ENCODE data around the gene CNST. TPM values are rescaled to one million over a fixed set of nuclear protein-coding genes. Genes with fewer than 3 reads are reported as not detected.

The CNST gene
- total RNA-seq, 1 experiment from 2014 or later: 9.1 TPM

GRCh38 chr1:246577082-246577719 is 10.9 kb downstream of the CNST start:
- ChIA-PET POLR2A (ENCODE audit: unreplicated experiment) (no interaction called here), CTCF (no interaction called here)
- BruUV-seq (replicated peaks): no TSS peak
- Histone ChIP-seq H3K9me3 (ENCODE audit: insufficient read depth, low read depth) (no peaks in the 10 kb centered on the region), H3K9me2 (ENCODE audit: insufficient read depth) (no peaks in the 10 kb centered on the region), H3K27me3 (ENCODE audit: insufficient read depth, low read depth) (no peaks in the 10 kb centered on the region), H3K4me2 (no peak overlapping the region), H3K36me3 (ENCODE audit: low read depth) (no peaks in the 10 kb centered on the region), H4K20me1 (ENCODE audit: insufficient read depth) (no peaks in the 10 kb centered on the region; the same call in 1 of the 2 replicates), H3K4me1 (replicated peaks; ENCODE audit: insufficient read depth) (no peaks in the 10 kb centered on the region), H3K4me3 (no peak overlapping the region), H3F3A (ENCODE audit: insufficient read depth, low read depth) (no peaks in the 10 kb centered on the region), H2AFZ (no peak overlapping the region), H3K27ac (no peak overlapping the region), H3K79me2 (ENCODE audit: low read depth) (no peaks in the 10 kb centered on the region)
- TF ChIP-seq EZH2 (IDR thresholded peaks at IDR 0.05; ENCODE audit: low read depth) (no peak), CTCF (conservative IDR thresholded peaks at IDR 0.05) (no peak)
- no peak for DNase-seq
- intact Hi-C loops (cut with micrococcal nuclease; ENCODE audit: unreplicated experiment): no loop called here

- Histone ChIP-seq H3K79me2 (ENCODE audit: low read depth) (no peaks in the 10 kb centered on the region), H3F3A (ENCODE audit: insufficient read depth, low read depth) (no peaks in the 10 kb centered on the region), H3K4me2 (no peak overlapping the region), H3K9me3 (ENCODE audit: insufficient read depth, low read depth) (no peaks in the 10 kb centered on the region), H3K27me3 (ENCODE audit: insufficient read depth, low read depth) (no peaks in the 10 kb centered on the region), H3K4me3 (no peak overlapping the region), H3K36me3 (ENCODE audit: low read depth) (no peaks in the 10 kb centered on the region), H4K20me1 (ENCODE audit: insufficient read depth) (no peaks in the 10 kb centered on the region; the same call in 1 of the 2 replicates), H3K27ac (no peak overlapping the region), H2AFZ (no peak overlapping the region), H3K4me1 (replicated peaks; ENCODE audit: insufficient read depth) (no peaks in the 10 kb centered on the region), H3K9me2 (ENCODE audit: insufficient read depth) (no peaks in the 10 kb centered on the region)
- intact Hi-C loops (cut with micrococcal nuclease; ENCODE audit: unreplicated experiment): no loop called here
- ChIA-PET CTCF (no interaction called here), POLR2A (ENCODE audit: unreplicated experiment) (no interaction called here)
- no peak for TF ChIP-seq EZH2 (IDR thresholded peaks at IDR 0.05; ENCODE audit: low read depth)
- no peak for TF ChIP-seq CTCF (conservative IDR thresholded peaks at IDR 0.05)
- no peak for DNase-seq
- no TSS peak for BruUV-seq (replicated peaks)
Measured at GRCh38 chr1:246577720-246578106, 11.5 kb downstream of the CNST start.

GRCh38 chr1:246579818-246580217 is 13.6 kb downstream of the CNST start:
- DNase-seq: no peak
- Histone ChIP-seq H3K4me2 (no peak overlapping the region), H3K4me3 (no peak overlapping the region), H3K9me2 (ENCODE audit: insufficient read depth) (no peaks in the 10 kb centered on the region), H3K4me1 (replicated peaks; ENCODE audit: insufficient read depth) (no peaks in the 10 kb centered on the region), H3K36me3 (ENCODE audit: low read depth) (no peaks in the 10 kb centered on the region), H4K20me1 (ENCODE audit: insufficient read depth) (no peaks in the 10 kb centered on the region; the same call in 1 of the 2 replicates), H3F3A (ENCODE audit: insufficient read depth, low read depth) (no peaks in the 10 kb centered on the region), H3K27ac (no peak overlapping the region), H2AFZ (no peak overlapping the region), H3K27me3 (ENCODE audit: insufficient read depth, low read depth) (no peaks in the 10 kb centered on the region), H3K9me3 (ENCODE audit: insufficient read depth, low read depth) (no peaks in the 10 kb centered on the region), H3K79me2 (ENCODE audit: low read depth) (no peaks in the 10 kb centered on the region)
- POLR2A ChIA-PET (ENCODE audit: unreplicated experiment): no interaction called here
- intact Hi-C loops (cut with micrococcal nuclease; ENCODE audit: unreplicated experiment): no loop called here
- CTCF ChIA-PET: no interaction called here
- no TSS peak for BruUV-seq (replicated peaks)
- TF ChIP-seq CTCF (conservative IDR thresholded peaks at IDR 0.05) (no peak), EZH2 (IDR thresholded peaks at IDR 0.05; ENCODE audit: low read depth) (no peak)

Data from PC-9 (cell line).